ENCODE results near the gene ESYT3. TPM values are rescaled to one million over a fixed set of nuclear protein-coding genes. Genes with fewer than 3 reads are reported as not detected.

The ESYT3 gene
- total and polyA plus RNA-seq, 9 of the 15 experiments (the other 6 are each of a cell fraction or from before 2014, with no cell fraction given): not detected

GRCh38 chr3:138465451-138465850, 31.0 kb downstream of the ESYT3 start (continued):
- TF ChIP-seq BCLAF1 (IDR thresholded peaks at IDR 0.05; ENCODE audit: borderline replicate concordance in 1 of 2, control insufficient read depth in 1 of 2, low read depth in 2 of 2, low read length in 1 of 2): no peak
- TF ChIP-seq ZNF239 (CRISPR knock-in tag; IDR thresholded peaks at IDR 0.05): no peak
- TF ChIP-seq CTCFL (IDR thresholded peaks at IDR 0.05; ENCODE audit: borderline replicate concordance, insufficient read depth, low read depth, low read length, poor library complexity, severe bottlenecking): no peak
- no peak for TF ChIP-seq HNRNPL (IDR thresholded peaks at IDR 0.05; ENCODE audit: low read depth, low read length)
- TF ChIP-seq GATAD2B (IDR thresholded peaks at IDR 0.05; ENCODE audit: borderline replicate concordance): no peak
- TF ChIP-seq ZNF511 (CRISPR knock-in tag; IDR thresholded peaks at IDR 0.05): no peak
- TF ChIP-seq FUS (optimal IDR thresholded peaks at IDR 0.05; ENCODE audit: low read depth, low read length): no peak
- TF ChIP-seq, protein P1, sequence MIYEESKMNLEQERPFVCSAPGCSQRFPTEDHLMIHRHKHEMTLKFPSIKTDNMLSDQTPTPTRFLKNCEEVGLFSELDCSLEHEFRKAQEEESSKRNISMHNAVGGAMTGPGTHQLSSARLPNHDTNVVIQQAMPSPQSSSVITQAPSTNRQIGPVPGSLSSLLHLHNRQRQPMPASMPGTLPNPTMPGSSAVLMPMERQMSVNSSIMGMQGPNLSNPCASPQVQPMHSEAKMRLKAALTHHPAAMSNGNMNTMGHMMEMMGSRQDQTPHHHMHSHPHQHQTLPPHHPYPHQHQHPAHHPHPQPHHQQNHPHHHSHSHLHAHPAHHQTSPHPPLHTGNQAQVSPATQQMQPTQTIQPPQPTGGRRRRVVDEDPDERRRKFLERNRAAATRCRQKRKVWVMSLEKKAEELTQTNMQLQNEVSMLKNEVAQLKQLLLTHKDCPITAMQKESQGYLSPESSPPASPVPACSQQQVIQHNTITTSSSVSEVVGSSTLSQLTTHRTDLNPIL (CRISPR knock-in tag; IDR thresholded peaks at IDR 0.05): no peak

All from K562 (cell line).